Thyroid gland (tissue), 4 donors: ENCODE results near the gene WNT8B.

Experiments
- POLR2A ChIP-seq, 2 donors: fragments of 450-650 bp; IDR thresholded peaks; one replicate each; pipeline ENCODE4 v1.6.1; 2017; ENCODE audit warnings: antibody characterized with exemption in 2 of 2, mild to moderate bottlenecking in 2 of 2, moderate library complexity in 1 of 2
- TF ChIP-seq, protein P1 (sequence below), 6 experiments: fragments of 200-600 bp in 3 of 6; fragments of 450-650 bp in 3 of 6; sonication (generic) in 3 of 6; IDR thresholded peaks; one replicate each; pipeline ENCODE4 v1.5.1; 2016 to 2019; ENCODE audit warnings: antibody characterized with exemption in 6 of 6, mild to moderate bottlenecking in 2 of 6, inconsistent platforms in 1 of 6, moderate library complexity in 1 of 6

DNA sequence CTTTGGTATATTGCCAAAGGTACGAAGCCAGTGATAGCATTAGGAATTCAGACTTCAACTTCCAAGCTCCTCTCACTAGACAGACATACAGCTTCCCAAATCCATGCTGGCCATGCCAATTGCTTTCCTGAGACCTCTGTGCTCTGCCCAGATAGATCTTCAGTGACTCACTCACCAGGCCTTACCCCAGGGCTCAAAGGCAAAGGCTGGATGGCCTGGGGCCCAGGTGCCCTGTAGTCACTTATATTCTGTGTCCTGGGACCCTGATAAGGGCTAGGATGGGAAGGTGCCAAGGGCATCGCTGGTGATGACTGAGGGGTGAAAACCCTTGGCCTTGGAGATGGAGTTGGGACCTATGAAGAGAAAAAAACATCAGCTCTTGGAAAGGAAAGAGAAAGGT lies 27.7 kb downstream of the WNT8B start:
- TF ChIP-seq POLR2A (IDR thresholded peaks at IDR 0.05), result no peak
- TF ChIP-seq, protein P1, sequence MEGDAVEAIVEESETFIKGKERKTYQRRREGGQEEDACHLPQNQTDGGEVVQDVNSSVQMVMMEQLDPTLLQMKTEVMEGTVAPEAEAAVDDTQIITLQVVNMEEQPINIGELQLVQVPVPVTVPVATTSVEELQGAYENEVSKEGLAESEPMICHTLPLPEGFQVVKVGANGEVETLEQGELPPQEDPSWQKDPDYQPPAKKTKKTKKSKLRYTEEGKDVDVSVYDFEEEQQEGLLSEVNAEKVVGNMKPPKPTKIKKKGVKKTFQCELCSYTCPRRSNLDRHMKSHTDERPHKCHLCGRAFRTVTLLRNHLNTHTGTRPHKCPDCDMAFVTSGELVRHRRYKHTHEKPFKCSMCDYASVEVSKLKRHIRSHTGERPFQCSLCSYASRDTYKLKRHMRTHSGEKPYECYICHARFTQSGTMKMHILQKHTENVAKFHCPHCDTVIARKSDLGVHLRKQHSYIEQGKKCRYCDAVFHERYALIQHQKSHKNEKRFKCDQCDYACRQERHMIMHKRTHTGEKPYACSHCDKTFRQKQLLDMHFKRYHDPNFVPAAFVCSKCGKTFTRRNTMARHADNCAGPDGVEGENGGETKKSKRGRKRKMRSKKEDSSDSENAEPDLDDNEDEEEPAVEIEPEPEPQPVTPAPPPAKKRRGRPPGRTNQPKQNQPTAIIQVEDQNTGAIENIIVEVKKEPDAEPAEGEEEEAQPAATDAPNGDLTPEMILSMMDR (IDR thresholded peaks at IDR 0.05), result no peak
